Spleen (tissue), 11 donors: ENCODE data around the gene HYDIN. TPM values are rescaled to one million over a fixed set of nuclear protein-coding genes. Genes with fewer than 3 reads are reported as not detected.

Experiments
- DNase-seq: peaks from one replicate; pipeline ENCODE4 v3.0.0-alpha.2; 2020
- H3K27ac ChIP-seq, 8 donors: fragments of 200-600 bp; sonication (generic) in 7 of 8; 1 replicate in 4 of 8; 2 replicates in 4 of 8; pipeline versions ENCODE4 v1.5.0 to v1.8.0; 2016 to 2021; ENCODE audit warnings: inconsistent platforms in 4 of 8, mild to moderate bottlenecking in 4 of 8, moderate library complexity in 1 of 8
- H3K27me3 ChIP-seq, 7 donors: fragments of 200-600 bp; sonication (generic) in 6 of 7; replicated peaks in 1 of 7; 1 replicate in 4 of 7; 2 replicates in 3 of 7; pipeline versions ENCODE4 v1.5.0 to v1.8.0; 2016 to 2021; ENCODE audit warnings: inconsistent platforms in 3 of 7, mild to moderate bottlenecking in 1 of 7
- H3K36me3 ChIP-seq, 6 donors: fragments of 200-600 bp; sonication (generic) in 5 of 6; 1 replicate in 4 of 6; 2 replicates in 2 of 6; pipeline versions ENCODE4 v1.5.0 to v1.8.0; 2016 to 2021; ENCODE audit warnings: inconsistent platforms in 2 of 6
- H3K4me1 ChIP-seq, 6 donors: fragments of 200-600 bp; sonication (generic) in 5 of 6; 1 replicate in 3 of 6; 2 replicates in 3 of 6; pipeline versions ENCODE4 v1.5.0 to v1.8.0; 2016 to 2021; ENCODE audit warnings: inconsistent platforms in 3 of 6
- H3K4me3 ChIP-seq, 8 donors: fragments of 200-600 bp; sonication (generic) in 7 of 8; 1 replicate in 4 of 8; 2 replicates in 4 of 8; pipeline versions ENCODE4 v1.5.0 to v1.8.0; 2016 to 2021; ENCODE audit warnings: inconsistent platforms in 4 of 8, mild to moderate bottlenecking in 4 of 8, moderate library complexity in 2 of 8
- H3K9me3 ChIP-seq, 8 donors: fragments of 200-600 bp; sonication (generic) in 7 of 8; 1 replicate in 4 of 8; 2 replicates in 4 of 8; pipeline versions ENCODE4 v1.5.0 to v1.8.0; 2016 to 2021; ENCODE audit warnings: inconsistent platforms in 4 of 8
- CTCF ChIP-seq, 11 experiments: fragments of 200-600 bp in 7 of 11; fragments of 450-650 bp in 4 of 11; sonication (generic) in 4 of 11; IDR thresholded peaks in 8 of 11; conservative IDR thresholded peaks in 3 of 11; 1 replicate in 7 of 11; 2 replicates in 4 of 11; pipeline versions ENCODE4 v1.4.0 to v1.8.0; 2016 to 2021; ENCODE audit warnings: antibody characterized with exemption in 11 of 11, inconsistent platforms in 4 of 11, mild to moderate bottlenecking in 1 of 11
- POLR2A ChIP-seq, 3 donors: fragments of 450-650 bp; IDR thresholded peaks; one replicate each; pipeline ENCODE4 v1.5.1; 2017; ENCODE audit warnings: antibody characterized with exemption in 3 of 3, mild to moderate bottlenecking in 1 of 3
- POLR2AphosphoS5 ChIP-seq, 3 donors: sonication (generic); formaldehyde crosslinking; IDR thresholded peaks; one replicate each; pipeline ENCODE4 v1.5.1; 2017; ENCODE audit warnings: antibody characterized with exemption in 3 of 3
- WGBS, 5 donors: extraction: QIAGEN DNeasy Blood & Tissue Kit in 3 of 5; methylation state at CpG; one replicate each; pipeline versions ENCODE4 v1.1.5 to v1.1.7; 2013 to 2018; 5-methylcytosine and 5-hydroxymethylcytosine counted together
- intact Hi-C: fragments of 100-400 bp; cut with DNase I; formaldehyde crosslinking; loops from one replicate; pipeline ENCODE4 v1.15.0; 2023; ENCODE audit warnings: low total_unique reads
- polyA plus RNA-seq, 3 donors: library from polyadenylated mRNA; stranded (reverse); fragments of 200-250 nt; gene quantifications; one replicate each; pipeline ENCODE4 v1.2.1, GENCODE V29; 2013
- total RNA-seq, 7 donors: library from RNA; depleted of rRNA in 3 of 7; stranded (reverse); fragments of >200 nt in 3 of 7; fragmentation: NEBNext Ultra II Directional in 4 of 7; extraction: Animal tissue kit (Norgen Biotek cat#: 25700) in 4 of 7; gene quantifications; one replicate each; pipeline versions ENCODE4 v1.1.0 to v1.2.1, GENCODE V29; 2016 to 2021
- donor health status: healthy with polysubstance abuse.
- donor health status: DM: no; HTN: no; CAD: no; lungs with moderate emphysema.
- donor health status: DM: no; HTN: no; CAD: no.
- donor health status: Bipolar disorder and iron deficiency.
- donor health status: healthy.
- donor health status: DM: no; HTN: no; CAD: no.
- donor health status: DM: yes; HTN: yes; CAD: no.

Gene HYDIN
- total and polyA plus RNA-seq, 10 donors, result 0.05 to 2.2 (median 0.42) TPM

- H3K27ac ChIP-seq, result no peak overlapping the region
- WGBS, 5 donors, result 88 to 92% (median 90%) methylated on average over 3 of the region's 3 CpGs
- H3K27me3 ChIP-seq, result peaks cover 0 to 5% (median 0%) of the 10 kb centered on the region in 7 donors
- no peak overlapping the region for H3K4me3 ChIP-seq
- H3K9me3 ChIP-seq, result peaks cover 0 to 6% (median 4%) of the 10 kb centered on the region in 8 donors
- intact Hi-C loops, result loop anchor here (10.0 kb wide), 1 partner anchor 98 kb away; no protein-coding TSS in a partner anchor
- no peak for DNase-seq
- peaks cover 0 to 7% (median 0%) of the 10 kb centered on the region in 6 donors for H3K4me1 ChIP-seq
- H3K36me3 ChIP-seq, result no peaks in the 10 kb centered on the region
- TF ChIP-seq POLR2A (IDR thresholded peaks at IDR 0.05) (no peak), CTCF (IDR thresholded peaks at IDR 0.05 in 8 of 11, conservative IDR thresholded peaks at IDR 0.05 in 3 of 11) (no peak), POLR2AphosphoS5 (IDR thresholded peaks at IDR 0.05) (no peak)
Measured at GRCh38 chr16:71216714-71217113, 13.8 kb downstream of the HYDIN start.

GRCh38 chr16:71214746-71215381, 15.7 kb downstream of the HYDIN start:
- DNase-seq, result no peak
- intact Hi-C loops, result loop anchor here (10.0 kb wide), 1 partner anchor 100 kb away; no protein-coding TSS in a partner anchor
- peaks cover 0 to 5% (median 0%) of the 10 kb centered on the region in 7 donors for H3K27me3 ChIP-seq

DNA sequence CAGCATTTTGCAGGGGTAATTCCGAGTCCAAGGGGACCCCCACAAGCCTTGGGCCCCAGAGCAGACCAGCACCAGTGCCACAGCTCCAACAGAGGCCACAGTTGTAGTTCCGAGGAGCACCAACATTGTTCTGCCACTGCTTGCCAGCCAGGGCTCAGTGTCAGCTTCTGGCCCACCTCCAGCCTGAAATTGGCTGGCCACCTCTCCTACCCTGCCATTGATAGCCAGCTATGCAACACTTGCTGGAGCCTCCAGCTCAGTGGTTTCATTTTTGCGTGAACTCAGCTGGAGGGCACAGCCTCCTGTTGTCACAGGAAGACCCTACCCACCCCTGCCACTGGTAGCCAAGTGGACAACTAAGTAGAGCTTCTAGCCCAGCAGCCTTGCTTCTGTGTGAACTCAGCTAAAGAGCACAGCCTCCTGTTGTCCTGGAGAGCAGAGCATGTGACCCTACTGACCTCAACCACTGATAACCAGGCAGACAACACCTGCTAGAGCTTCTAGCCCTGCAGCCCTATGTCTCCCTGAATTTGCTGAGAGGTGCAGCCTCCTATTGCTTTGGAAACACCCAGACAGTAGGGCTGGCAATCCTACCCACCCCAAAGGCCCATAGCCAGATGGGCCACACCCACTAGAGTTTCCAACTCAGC, 24.9 kb downstream of the HYDIN start:
- no peaks in the 10 kb centered on the region for H3K36me3 ChIP-seq
- 54 to 74% (median 61%) methylated on average over 1 to 3 of the region's 3 CpGs for WGBS, 5 donors
- intact Hi-C loops, result no loop called here
- TF ChIP-seq POLR2AphosphoS5 (IDR thresholded peaks at IDR 0.05), result no peak
- TF ChIP-seq CTCF (IDR thresholded peaks at IDR 0.05 in 8 of 11, conservative IDR thresholded peaks at IDR 0.05 in 3 of 11), result no peak
- no peak for TF ChIP-seq POLR2A (IDR thresholded peaks at IDR 0.05)
- H3K4me1 ChIP-seq, result peaks cover 0 to 5% (median 0%) of the 10 kb centered on the region in 6 donors
- H3K27ac ChIP-seq, result peak overlapping the region in 2 of 8 donors; percentile 26 to 43
- H3K27me3 ChIP-seq, result peaks cover 0 to 12% (median 0%) of the 10 kb centered on the region in 7 donors
- H3K4me3 ChIP-seq, result no peak overlapping the region
- peak; percentile 69 for DNase-seq
- peaks cover 2 to 47% (median 26%) of the 10 kb centered on the region in 8 donors for H3K9me3 ChIP-seq

More at GRCh38 chr16:71214746-71215381, 15.7 kb downstream of the HYDIN start:
- Histone ChIP-seq H3K4me3 (no peak overlapping the region), H3K4me1 (peaks cover 0 to 7% (median 0%) of the 10 kb centered on the region in 6 donors), H3K36me3 (no peaks in the 10 kb centered on the region), H3K27ac (no peak overlapping the region), H3K9me3 (peaks cover 0 to 5% (median 0%) of the 10 kb centered on the region in 8 donors)
- 48 to 74% (median 62%) methylated on average over 1 of the region's 1 CpG for WGBS, 5 donors
- TF ChIP-seq POLR2AphosphoS5 (IDR thresholded peaks at IDR 0.05) (no peak), CTCF (IDR thresholded peaks at IDR 0.05 in 8 of 11, conservative IDR thresholded peaks at IDR 0.05 in 3 of 11) (peak in 1 of 11 experiments; percentile 14)

- no peaks in the 10 kb centered on the region for H3K36me3 ChIP-seq
- H3K4me1 ChIP-seq, result peaks cover 0 to 5% (median 0%) of the 10 kb centered on the region in 6 donors
- H3K27me3 ChIP-seq, result peaks cover 0 to 21% (median 0%) of the 10 kb centered on the region in 7 donors
- no peak overlapping the region for H3K27ac ChIP-seq
- H3K4me3 ChIP-seq, result no peak overlapping the region
- intact Hi-C loops, result no loop called here
- WGBS, 5 donors, result 66 to 82% (median 81%) methylated on average over 2 of the region's 2 CpGs
- peaks cover 2 to 46% (median 30%) of the 10 kb centered on the region in 8 donors for H3K9me3 ChIP-seq
- no peak for TF ChIP-seq POLR2A (IDR thresholded peaks at IDR 0.05)
- no peak for TF ChIP-seq CTCF (IDR thresholded peaks at IDR 0.05 in 8 of 11, conservative IDR thresholded peaks at IDR 0.05 in 3 of 11)
- no peak for TF ChIP-seq POLR2AphosphoS5 (IDR thresholded peaks at IDR 0.05)
- DNase-seq, result no peak
Measured at GRCh38 chr16:71203631-71204030, 26.9 kb downstream of the HYDIN start.
